Lower leg skin (tissue), 3 donors: ENCODE results near the gene RAPGEF5.

Source experiments
- CTCF ChIP-seq, 3 donors: fragments of 450-650 bp; IDR thresholded peaks; one replicate each; pipeline ENCODE4 v1.5.1; 2016; ENCODE audit warnings: antibody characterized with exemption in 3 of 3, mild to moderate bottlenecking in 3 of 3, moderate library complexity in 2 of 3
- POLR2A ChIP-seq, 2 donors: fragments of 450-650 bp; IDR thresholded peaks; one replicate each; pipeline ENCODE4 v1.6.1; 2016 to 2017; ENCODE audit warnings: antibody characterized with exemption in 2 of 2, mild to moderate bottlenecking in 1 of 2, moderate library complexity in 1 of 2

- TF ChIP-seq POLR2A (IDR thresholded peaks at IDR 0.05) (no peak), CTCF (IDR thresholded peaks at IDR 0.05) (no peak)
These were observed 209.9 kb downstream of the RAPGEF5 start for GRCh38 chr7:22146961-22147512.
